Panc1 (cell line): Measurements from ENCODE around the gene RWDD2A. TPM values are rescaled to one million over a fixed set of nuclear protein-coding genes. Genes with fewer than 3 reads are reported as not detected.

Experiments used
- ATAC-seq: fragments of 200-7000 bp; cut with Tn5 transposase; 2 replicates; pipeline ENCODE4 v1.9.1; 2020; ENCODE audit warnings: mild to moderate bottlenecking, moderate library complexity
- BruUV-seq: library from RNA; stranded (reverse); fragments of 400-500 nt; replicated peaks from 2 replicates; lab custom pipeline; 2021; lab: Mats Ljungman, UMichigan
- CTCF ChIA-PET: fragments of 300-600 bp; sonication (Branson Sonifier 250); formaldehyde crosslinking; loops from one replicate; lab custom pipeline; 2022; ENCODE audit warnings: antibody characterized with exemption; lab: Charles Lee
- POLR2A ChIA-PET: fragments of 300-600 bp; sonication (Branson Sonifier 250); formaldehyde crosslinking; loops from one replicate; lab custom pipeline; 2022; ENCODE audit warnings: antibody characterized with exemption; lab: Charles Lee
- DNase-seq: peaks from one replicate; pipeline ENCODE4 v3.0.0-alpha.2; 2010; ENCODE audit warnings: low read depth, low spot score
- H3K27ac ChIP-seq: 2 replicates; pipeline ENCODE4 v1.5.1; 2011; ENCODE audit warnings: mild to moderate bottlenecking, low read length, inconsistent platforms
- H3K27me3 ChIP-seq: fragments of 200-500 bp; sonication (Bioruptor generic); 2 replicates; pipeline ENCODE4 v1.6.0; 2014; ENCODE audit warnings: low read length, inconsistent platforms; ENCODE audit not compliant: control insufficient read depth, insufficient read depth
- H3K36me3 ChIP-seq: fragments of 200-500 bp; sonication (Bioruptor generic); 2 replicates; pipeline ENCODE4 v1.5.1; 2014; ENCODE audit warnings: inconsistent platforms, mild to moderate bottlenecking, low read length, moderate library complexity; ENCODE audit not compliant: control insufficient read depth, insufficient read depth
- H3K4me1 ChIP-seq: 2 replicates; pipeline ENCODE4 v1.5.1; 2011; ENCODE audit warnings: inconsistent platforms, mild to moderate bottlenecking, low read length, moderate library complexity; ENCODE audit not compliant: control insufficient read depth, insufficient read depth
- H3K4me3 ChIP-seq, 2 experiments: 2 replicates each; pipeline ENCODE4 v1.5.1; 2011 to 2012; ENCODE audit warnings: low read depth in 2 of 2, low read length in 2 of 2, mild to moderate bottlenecking in 2 of 2, inconsistent platforms in 1 of 2, moderate library complexity in 1 of 2
- H3K9me3 ChIP-seq: fragments of 200-500 bp; sonication (Bioruptor generic); 2 replicates; pipeline ENCODE4 v1.5.1; 2014; ENCODE audit warnings: low read depth, mild to moderate bottlenecking, inconsistent platforms, low read length, moderate library complexity; ENCODE audit not compliant: control insufficient read depth, insufficient read depth
- CTCF ChIP-seq: fragments of 450-650 bp; IDR thresholded peaks from 2 replicates; pipeline ENCODE4 v1.5.1; 2017; ENCODE audit warnings: mild to moderate bottlenecking
- POLR2AphosphoS5 ChIP-seq: IDR thresholded peaks from 2 replicates; pipeline ENCODE4 v1.6.1; 2012; ENCODE audit warnings: mild to moderate bottlenecking, low read depth, low read length, moderate library complexity
- REST ChIP-seq, 2 experiments: IDR thresholded peaks; 2 replicates each; pipeline ENCODE4 v1.6.1; 2011 to 2012; ENCODE audit warnings: low read depth in 2 of 2, control low read depth in 1 of 2, low read length in 1 of 2, mild to moderate bottlenecking in 1 of 2, moderate library complexity in 1 of 2; ENCODE audit not compliant: insufficient read depth in 1 of 2
- SIN3A ChIP-seq: IDR thresholded peaks from 2 replicates; pipeline ENCODE4 v1.6.1; 2012; ENCODE audit warnings: low read depth, mild to moderate bottlenecking, low read length, moderate library complexity, borderline replicate concordance; ENCODE audit not compliant: insufficient read depth
- TCF7L2 ChIP-seq: IDR thresholded peaks from 2 replicates; pipeline ENCODE4 v1.6.1; 2011; ENCODE audit warnings: mild to moderate bottlenecking, low read depth, low read length, inconsistent platforms
- in situ Hi-C: cut with HindIII; loops from 2 replicates; pipeline ENCODE4 v1.10.0; 2016; ENCODE audit warnings: low sequenced_read_pairs, low pct_unique_long_range_greater_than_20kb
- intact Hi-C: fragments of 100-400 bp; cut with micrococcal nuclease; formaldehyde crosslinking; loops from one replicate; pipeline ENCODE4 v1.10.0; 2022; ENCODE audit not compliant: unreplicated experiment
- total RNA-seq: library from RNA; stranded (reverse); gene quantifications from one replicate; pipeline ENCODE4 v1.2.1, GENCODE V29; 2021; ENCODE audit not compliant: unreplicated experiment

The RWDD2A gene
- total RNA-seq, 1 experiment from 2014 or later = 3.4 TPM

GRCh38 chr6:83169511-83169910, 23.6 kb upstream of the RWDD2A start:
- Histone ChIP-seq H3K27me3 (no peaks in the 10 kb centered on the region), H3K36me3 (peaks cover 49% of the 10 kb centered on the region), H3K9me3 (no peaks in the 10 kb centered on the region), H3K27ac (no peak overlapping the region), H3K4me1 (no peaks in the 10 kb centered on the region), H3K4me3 (no peak overlapping the region)
- POLR2A ChIA-PET = no interaction called here
- ATAC-seq (no peak), DNase-seq (no peak)
- CTCF ChIA-PET = no interaction called here
- no TSS peak for BruUV-seq
- no peak for TF ChIP-seq REST (IDR thresholded peaks at IDR 0.05; ENCODE audit: insufficient read depth in 1 of 2, low read depth in 2 of 2, low read length in 1 of 2)
- TF ChIP-seq POLR2AphosphoS5 = no peak
- in situ Hi-C loops (no loop called here), intact Hi-C loops (no loop called here)

- no peak for ATAC-seq
- no peaks in the 10 kb centered on the region for H3K27me3 ChIP-seq
- in situ Hi-C loops (no loop called here), intact Hi-C loops (no loop called here)
- peaks cover 29% of the 10 kb centered on the region for H3K36me3 ChIP-seq
- DNase-seq = no peak
- POLR2A ChIA-PET = interaction anchor here (0.6 kb wide), 1 partner anchor 10 kb away, joined by 3 read pairs; no protein-coding TSS in a partner anchor
- CTCF ChIA-PET = no interaction called here
- TF ChIP-seq CTCF = no peak
- TF ChIP-seq REST (IDR thresholded peaks at IDR 0.05; ENCODE audit: insufficient read depth in 1 of 2, low read depth in 2 of 2, low read length in 1 of 2) = no peak
- TF ChIP-seq POLR2AphosphoS5 = no peak
- no peak for TF ChIP-seq TCF7L2
- TF ChIP-seq SIN3A = no peak
- H3K4me1 ChIP-seq = no peaks in the 10 kb centered on the region
- H3K9me3 ChIP-seq = no peaks in the 10 kb centered on the region
- H3K4me3 ChIP-seq = no peak overlapping the region
- H3K27ac ChIP-seq = no peak overlapping the region
- no TSS peak for BruUV-seq
These were observed 16.9 kb upstream of the RWDD2A start for GRCh38 chr6:83176246-83176645.
